HG03025 (cell line): ENCODE results near the gene PSMD5.

Source experiments
- ATAC-seq: cut with Tn5 transposase; IDR thresholded peaks from one replicate; pipeline ENCODE4 v1.9.1; 2021; ENCODE audit warnings: mild to moderate bottlenecking, moderate library complexity; ENCODE audit not compliant: unreplicated experiment, low FRiP score

PSMD5 gene

DNA sequence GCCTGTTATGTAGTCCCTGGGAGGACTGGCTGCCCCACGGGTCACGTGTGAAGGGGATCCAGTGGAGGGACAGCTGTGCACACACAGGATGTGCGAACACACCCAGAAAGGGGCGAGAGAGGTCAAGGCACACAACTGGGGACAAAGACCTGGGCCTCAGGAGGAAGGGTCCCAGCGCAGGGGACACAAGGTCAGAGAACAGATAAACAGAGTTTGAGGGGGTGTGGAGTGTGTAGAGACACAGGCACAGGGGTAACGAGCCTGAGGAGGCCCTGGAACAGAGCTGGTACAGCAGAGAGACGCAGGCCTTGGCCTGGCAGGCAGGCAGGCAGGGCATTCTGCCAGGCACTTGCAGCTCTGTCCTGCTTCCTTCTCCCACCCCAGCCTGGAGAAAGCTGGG lies 14.8 kb upstream of the PSMD5 start:
- ATAC-seq, result no peak

DNA sequence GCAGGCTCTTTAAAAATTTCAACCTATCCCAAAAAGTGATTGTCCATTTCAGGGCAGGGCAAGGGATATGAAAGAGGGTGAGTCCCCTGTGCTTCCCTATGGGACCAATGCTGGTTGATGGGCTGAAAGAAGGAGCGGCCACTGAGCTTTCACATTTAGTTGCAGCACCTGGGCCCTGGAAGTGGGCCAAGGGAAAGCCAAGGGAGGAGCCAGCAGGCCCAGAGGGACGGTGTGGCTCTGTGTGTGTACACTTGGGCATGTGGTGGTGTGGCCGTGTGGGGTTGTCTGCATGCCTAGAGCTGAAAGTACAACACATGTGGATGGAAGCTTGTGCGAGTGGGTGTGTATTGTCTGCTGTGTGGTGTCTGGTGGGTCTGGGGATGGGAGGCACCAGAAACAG lies 14.0 kb upstream of the PSMD5 start:
- ATAC-seq, result no peak

DNA sequence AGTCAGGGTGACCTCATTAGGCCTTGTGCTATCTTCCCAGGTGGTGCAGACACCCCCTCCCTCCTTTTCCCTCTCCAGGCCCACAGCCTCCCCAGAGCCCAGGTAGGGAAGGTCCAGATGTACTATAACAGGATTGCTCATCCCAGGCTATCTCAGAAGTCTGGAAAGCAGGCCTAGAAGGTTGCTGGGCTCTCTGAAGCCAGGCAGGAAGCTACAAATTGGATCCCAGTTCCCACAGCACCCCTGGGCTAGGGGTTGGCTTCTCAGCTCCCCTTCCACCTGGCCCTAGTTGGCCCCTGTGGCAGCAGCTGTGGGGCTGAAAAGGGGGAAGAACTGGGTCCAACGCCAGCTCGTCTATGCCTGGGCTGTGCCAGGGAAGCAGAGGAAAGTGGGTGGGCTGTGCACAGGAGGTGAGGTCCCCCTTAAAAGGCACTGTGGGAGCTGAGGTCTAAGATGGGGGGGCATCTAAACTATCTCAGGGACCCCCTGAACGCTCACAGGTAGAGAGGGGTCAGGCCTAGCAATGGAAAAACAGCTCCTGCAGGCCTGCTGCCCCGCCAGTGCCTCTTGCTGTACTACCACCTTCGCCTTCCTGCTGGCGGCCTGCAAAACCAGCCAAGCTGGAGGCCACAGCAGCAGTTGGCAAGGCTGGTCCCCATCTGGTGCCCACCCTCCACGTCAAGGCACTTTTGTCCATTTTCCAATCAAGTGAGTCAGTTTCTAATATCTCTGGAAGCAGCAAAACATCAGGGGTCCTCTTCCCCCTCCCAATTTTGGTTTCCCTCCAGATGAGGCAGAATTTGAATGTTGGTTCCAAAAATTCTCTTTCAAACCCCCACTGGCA lies 13.3 kb upstream of the PSMD5 start:
- no peak for ATAC-seq

DNA sequence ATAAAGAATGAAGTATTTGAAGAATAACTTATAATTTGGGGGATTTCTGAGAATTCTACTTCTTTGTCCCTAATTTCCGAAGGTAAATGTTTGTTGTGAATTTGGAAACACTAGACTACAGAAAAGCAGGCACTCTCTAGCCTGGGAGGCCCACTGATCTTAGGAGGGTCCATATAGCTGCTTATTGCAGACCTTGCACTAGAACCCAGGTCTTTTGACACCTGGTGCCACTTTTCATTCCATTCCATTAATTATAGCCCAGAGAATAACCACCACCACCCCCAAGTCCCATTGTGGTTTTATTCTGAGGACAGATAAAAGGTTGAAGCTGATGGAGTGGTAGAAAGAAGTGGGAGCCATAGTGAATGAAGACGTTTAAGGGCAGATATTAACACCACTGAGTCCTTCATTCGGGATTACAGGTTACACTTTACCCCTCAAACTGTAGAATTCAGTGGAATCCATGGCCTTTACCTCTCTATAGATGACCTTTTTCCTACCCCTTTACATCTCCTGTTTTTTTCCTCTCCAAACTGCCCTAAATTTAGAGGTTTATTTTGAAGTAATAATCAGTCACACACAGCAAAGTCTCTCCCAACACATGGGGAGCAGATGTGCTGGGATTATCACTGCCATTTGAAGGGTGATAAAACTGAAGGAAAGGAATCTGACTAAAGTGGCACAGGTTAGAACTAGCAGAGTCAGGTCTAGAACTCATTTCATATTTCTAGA lies 12.0 kb upstream of the PSMD5 start:
- ATAC-seq, result no peak

DNA sequence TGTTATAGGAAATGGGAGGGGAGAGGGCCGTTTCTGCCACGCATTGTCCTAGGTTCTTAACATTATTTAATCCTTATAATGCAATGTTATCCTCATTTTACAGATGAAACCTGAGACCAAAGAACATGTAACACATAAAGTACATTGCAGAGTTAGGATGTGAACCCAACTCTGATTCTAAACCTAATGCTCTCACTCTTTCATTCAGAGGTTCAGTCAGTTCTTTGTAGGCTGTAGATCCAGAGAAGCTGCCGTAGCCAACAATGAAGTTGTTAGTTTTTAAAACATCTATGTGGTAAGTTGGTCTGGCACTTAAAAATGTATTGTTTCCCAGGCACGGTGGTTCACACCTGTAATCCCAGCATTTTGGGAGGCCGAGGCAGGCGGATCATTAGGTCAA lies 10.5 kb upstream of the PSMD5 start:
- no peak for ATAC-seq

DNA sequence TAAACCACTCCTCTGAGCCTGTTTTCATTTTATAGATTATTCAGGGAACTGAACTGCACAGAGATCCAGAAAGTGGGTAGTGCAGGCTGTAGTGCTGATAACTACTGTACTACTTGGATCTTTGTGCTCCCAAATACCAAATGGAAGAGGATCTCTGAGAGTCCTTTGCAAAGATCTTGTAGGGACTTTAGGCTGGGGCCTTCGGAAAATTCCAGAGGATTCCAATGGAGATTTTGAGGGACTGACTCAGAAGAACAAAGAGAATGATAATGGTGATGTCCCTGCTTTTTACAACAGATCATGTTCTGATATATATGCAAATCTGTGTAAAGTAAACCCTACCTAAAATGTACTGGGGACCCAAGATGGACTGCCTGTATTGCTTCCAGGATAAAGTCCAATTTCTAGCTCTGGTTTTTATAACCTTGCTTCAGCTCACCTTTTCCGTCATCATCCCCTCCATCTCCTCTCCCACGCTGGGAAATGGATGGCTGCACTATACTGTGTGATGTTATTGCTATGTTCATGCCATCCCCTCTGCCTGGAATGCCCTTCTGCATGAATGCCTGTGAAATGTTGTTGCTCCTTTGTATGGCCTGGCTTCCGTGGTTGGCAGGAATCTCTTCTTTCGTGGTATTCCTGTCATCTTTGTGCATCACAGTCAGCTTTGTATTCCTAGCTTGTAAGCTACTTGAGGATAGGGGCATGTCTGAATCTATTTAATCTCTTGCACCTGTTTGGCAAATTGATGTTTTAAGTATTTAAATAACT lies 9.7 kb upstream of the PSMD5 start:
- ATAC-seq, result no peak

DNA sequence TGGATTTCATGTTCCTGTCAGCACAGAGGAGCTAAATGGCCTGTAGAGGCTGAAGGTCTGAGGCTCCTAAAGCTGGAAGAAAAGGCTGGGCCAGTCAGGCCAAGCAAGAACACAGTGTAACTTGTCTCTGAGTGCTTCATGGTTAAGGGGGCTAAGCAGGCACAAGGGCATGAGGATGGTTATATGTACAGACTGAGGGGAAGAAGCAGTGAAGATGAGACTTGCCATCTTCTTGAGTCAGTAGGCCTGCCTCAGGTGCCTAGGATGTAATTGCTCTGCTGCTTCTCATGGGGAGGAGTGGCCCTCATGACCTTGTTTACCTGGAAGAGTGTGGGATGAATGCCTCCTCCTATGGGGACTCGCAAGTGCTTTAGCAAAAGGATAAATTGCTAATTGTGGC lies 8.7 kb upstream of the PSMD5 start:
- ATAC-seq, result no peak

DNA sequence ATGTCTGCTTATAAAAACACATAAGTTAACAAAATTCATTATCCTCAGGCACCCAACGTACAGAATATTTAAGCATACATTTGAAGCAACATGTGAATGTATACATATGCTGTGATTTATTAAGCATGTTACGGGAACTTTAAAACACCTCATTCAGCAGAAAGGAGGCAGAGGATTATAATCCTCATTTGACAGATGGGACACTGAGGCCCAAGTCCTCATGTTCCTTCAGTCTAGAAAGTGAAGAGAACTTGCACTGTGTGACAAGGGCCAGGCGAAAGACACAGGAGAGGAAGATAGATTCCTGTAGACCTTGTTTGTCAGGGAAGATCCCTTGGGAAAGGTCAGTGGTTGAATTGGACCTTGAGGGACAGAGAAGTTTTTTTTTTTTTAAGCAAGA lies 7.6 kb upstream of the PSMD5 start:
- no peak for ATAC-seq

DNA sequence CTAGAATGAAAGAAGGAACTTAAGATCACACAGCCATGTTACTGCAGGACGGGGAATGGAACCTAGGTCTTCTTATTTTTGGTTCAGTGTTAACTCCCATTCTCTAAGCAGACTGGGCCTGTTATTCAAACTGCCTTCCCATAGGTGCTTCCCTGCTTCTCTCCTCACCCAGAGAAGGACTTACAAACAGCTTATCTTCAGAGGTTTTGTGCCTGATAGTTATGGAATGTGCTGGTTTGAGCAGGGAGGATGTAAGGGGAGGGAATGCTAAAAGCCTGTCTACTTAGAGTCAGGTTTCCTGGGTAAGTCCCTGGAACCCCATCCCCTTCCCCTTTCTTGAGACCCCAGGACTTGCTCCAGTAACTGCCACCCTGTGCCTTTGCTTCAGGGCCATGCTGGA lies 4.2 kb upstream of the PSMD5 start:
- no peak for ATAC-seq

DNA sequence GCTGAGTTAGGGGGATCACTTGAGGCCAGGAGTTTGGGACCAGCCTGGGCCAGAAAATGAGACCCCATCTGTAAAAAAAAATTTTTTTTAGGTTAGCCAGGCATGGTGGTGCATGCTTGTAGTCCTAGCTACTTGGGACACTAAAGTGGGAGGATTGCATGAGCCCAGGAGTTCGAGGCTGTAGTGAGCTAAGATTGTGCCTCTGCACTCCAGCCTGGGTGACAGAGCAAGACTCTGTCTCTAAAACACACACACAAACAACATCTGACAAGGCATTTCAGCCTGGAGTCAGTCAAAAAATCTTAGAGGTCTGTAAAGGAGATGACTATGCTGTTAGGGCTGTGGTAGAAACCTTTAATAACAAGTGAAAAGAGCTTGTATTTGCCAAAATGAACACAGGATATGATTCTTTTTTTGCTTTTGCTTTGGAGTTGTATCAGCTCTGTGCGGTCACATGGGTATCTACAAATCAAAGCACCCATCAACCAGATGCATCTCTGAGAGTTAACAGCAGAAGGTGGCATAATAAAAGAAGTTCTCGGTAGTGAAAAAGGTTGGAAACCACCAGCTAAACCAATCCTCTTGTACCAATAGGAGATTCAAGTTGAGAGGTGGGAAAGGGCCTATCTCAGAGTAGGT lies 3.6 kb upstream of the PSMD5 start:
- no peak for ATAC-seq

DNA sequence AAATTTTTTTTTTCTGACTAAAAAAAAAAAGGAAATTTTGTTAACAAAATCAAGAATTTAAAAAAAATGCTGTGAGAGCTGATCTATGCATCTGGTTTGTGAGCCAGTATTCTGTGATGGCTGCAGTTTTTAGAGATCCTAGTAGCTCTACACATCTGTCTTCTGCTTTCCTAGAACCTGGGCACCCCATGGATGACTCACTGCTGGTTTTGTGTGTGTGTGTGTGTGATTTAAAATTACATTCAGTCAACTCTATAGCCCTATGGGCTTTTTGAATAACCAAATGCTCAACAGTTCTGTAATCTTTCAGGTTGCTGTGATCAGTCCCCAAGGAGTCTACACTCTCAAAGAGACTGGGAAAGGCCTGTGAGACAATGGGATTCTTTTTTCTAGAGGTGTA lies 2.5 kb upstream of the PSMD5 start:
- no peak for ATAC-seq

DNA sequence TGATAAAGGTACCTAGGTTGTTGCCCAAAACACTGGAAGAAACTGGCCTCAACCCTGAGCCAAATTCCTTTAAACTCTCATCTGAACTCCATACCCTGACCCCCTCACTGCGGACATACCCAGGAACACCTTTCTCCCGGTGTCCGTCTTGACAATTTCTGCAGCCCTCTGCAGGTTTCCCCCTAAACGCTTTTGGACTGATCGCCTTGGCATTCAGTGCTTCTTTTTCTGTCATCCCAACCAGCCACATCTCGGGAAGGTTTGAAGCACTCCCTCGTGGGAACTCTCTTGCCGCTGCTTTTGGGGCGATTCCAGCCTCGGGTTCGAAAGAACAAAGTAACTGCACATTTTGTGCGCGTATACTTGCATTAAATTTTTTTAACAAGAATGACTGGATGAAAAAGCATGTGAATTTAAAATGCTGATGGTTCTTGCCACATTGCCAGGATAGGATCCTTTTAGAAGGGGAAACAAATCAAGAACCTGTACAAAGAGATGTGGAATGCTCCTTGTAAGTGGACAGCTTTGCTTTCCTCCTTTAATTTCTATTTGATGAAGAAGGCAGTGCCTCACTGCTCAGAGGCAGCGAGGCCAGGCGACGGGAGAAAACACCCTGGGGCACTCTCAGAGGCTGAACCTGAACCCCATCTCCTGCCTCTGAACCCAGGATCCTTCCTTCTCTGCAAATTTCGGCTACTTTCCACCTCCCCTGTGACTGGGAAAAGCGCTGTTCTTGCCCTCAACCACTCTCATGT lies 615 bp downstream of the PSMD5 start:
- ATAC-seq, result peak; percentile 26

DNA sequence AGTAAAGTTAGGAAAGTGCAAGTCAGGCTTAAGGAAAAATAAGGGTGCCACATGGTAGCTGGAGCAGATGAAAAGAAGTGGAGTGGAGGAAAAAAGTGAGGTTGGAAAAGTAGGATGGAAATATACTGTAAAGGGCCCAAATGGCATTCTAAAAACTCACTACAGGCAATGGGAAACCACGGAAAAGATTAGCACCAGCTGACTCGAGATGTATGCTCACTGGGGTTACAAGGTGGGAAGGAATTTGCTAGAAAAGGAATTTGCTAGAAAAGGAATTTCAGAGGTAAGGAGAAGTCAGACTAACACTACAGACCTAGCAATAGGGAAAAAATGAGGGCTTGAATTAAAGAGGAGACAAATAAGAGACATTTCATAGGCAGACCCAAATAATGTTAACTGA lies 3.6 kb downstream of the PSMD5 start:
- no peak for ATAC-seq

DNA sequence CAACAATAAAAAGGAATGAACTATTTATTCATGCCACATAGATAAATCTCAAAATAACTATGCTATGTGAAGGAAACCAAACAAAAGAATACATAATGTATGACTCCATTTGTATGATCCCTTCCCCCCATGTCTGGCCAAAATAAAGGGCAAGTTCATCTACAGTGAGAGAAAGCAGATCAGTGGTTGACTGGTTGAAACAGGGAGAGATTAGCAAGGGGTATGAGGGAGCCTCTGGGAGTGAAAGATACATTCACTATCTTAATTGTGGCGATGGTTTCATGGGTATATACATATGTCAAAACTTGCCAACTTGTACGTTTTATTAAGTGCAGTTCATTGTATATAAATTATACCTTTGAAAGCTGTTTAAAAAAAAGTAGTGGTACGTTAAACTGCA lies 4.8 kb downstream of the PSMD5 start:
- ATAC-seq, result no peak

DNA sequence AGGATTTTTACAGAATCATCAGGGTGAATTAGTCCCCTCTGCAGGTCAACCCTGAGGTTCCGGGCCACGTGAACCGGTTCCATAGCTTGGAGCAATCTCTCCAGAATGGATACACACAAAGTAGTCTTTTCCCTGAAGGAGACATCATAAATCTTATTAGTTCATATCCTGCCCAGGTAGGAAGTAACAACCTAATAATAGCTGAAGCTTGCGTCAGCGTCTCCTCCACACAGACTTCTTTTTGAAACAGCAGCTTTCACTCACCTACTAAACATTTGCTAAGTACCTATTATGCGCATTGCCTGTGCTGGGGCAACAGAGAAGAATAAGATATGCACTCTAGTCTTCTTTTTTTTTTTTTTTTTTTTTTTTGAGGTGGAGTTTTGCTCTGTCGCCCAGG lies 9.4 kb downstream of the PSMD5 start:
- ATAC-seq, result no peak

DNA sequence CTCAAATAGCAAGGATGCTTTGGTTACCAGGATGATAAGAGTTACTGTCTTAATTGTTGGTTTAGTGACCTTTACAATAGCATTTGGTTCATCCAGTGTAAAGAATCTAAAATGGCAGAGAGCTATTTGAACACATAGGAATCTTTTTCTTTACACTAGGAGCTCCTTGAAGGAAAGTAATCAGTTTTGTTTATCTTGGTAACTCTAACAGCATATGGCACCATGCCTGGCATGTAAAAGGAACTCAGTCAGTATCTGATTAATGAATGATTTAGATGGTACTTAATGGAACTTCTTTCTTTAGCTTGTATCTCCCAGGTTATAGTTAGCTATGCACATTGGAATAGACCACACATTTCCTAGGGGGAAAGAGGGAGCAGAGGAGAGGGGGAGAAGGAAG lies 9.9 kb downstream of the PSMD5 start:
- no peak for ATAC-seq

DNA sequence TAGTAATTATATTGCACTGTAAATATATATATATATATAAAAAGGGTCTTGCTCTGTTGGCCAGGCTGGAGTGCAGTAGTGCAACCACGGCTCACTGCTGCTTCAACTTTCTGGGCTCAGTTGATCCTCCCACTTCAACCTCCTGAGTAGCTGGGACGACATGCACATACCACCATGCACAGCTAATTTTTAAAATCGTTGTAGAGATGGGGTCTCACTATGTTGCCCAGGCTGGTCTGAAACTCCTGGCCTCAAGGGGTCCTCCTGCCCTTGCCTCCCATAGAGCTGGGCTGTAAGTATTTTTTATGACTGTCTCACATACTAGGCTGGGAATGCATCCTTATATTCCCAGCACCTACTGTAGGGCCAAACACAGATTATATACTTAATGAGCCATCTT lies 11.9 kb downstream of the PSMD5 start:
- no peak for ATAC-seq

DNA sequence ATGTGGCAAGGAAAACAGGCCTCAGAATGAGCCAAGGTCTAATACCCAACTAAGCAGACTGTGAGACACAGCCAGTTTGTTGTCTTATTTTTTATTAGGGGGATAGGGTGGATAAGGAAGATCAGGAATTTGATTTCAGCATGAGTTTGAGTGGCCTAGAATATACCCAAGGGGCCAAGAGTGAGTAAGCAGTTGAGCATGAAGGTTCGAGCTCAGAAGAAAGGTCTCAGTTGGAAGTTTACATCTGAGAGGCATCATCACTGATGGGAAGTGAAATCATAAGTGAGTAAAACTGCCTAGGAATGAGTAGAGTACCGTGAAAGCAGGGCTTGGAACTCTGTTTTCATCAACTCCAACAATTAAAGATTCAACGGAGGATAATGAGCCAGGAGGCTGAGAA lies 12.6 kb downstream of the PSMD5 start:
- ATAC-seq, result no peak

DNA sequence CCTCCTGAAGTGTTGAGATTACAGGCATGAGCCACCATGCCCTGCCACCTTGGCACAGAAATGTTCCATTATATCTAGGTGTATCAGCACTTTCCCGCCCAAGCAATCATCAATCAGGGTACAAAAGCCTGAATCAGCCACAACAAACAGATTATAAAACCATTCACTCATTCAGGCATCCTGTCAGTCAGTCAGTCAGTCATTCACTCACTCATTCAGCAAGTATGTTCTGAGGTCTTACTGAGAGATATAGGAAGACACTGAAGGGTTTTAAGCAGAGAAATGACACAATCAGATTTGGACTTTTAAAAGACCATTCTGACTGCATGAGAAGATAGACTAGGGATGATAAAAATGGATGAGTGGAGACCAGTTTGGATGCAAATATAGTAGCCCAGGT lies 13.1 kb downstream of the PSMD5 start:
- ATAC-seq, result no peak

DNA sequence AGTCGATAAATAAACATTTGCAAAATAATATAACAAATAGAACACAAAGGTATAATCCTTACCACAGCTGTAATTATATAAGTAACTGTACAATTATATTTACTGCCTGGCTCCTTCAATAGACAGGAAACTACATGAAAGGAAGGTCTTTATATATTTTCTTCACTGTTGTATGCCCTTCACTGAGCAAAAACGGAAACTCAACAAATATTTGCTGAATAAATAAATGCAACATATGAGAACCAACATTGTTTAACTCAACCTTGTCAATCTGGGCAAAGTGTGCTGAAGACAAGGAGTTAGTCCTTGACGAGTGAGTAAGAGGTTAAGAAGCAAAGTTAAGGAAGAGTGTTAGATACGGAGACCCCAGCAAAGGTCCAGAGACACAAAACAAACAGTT lies 22.6 kb downstream of the PSMD5 start:
- no peak for ATAC-seq
